OCI-LY3 (cell line): Measurements from ENCODE around the gene MAP3K5.

ENCODE experiments used
- H2AFZ ChIP-seq: fragments of 200-600, 300-600 bp; shearing (Covaris generic); 2 replicates; pipeline ENCODE4 v1.6.0; 2014; ENCODE audit warnings: antibody characterized with exemption, low read depth, low read length
- H3K27ac ChIP-seq: fragments of 200-600, 300-600 bp; sonication (generic); 2 replicates; pipeline ENCODE4 v1.5.1; 2014; ENCODE audit warnings: mild to moderate bottlenecking, low read length, moderate library complexity, mixed read lengths
- H3K27me3 ChIP-seq: fragments of 200-600, 300-600 bp; sonication (generic); 2 replicates; pipeline ENCODE4 v1.6.1; 2014; ENCODE audit warnings: low read depth, low read length, mixed read lengths
- H3K36me3 ChIP-seq: fragments of 200-600, 300-600 bp; sonication (generic); replicated peaks from 2 replicates; pipeline ENCODE3; 2014; ENCODE audit warnings: low read depth, low read length, mixed read lengths
- H3K4me1 ChIP-seq: fragments of 300-600, 200-600 bp; sonication (generic); 2 replicates; pipeline ENCODE4 v1.6.1; 2014; ENCODE audit warnings: low read length, mixed read lengths
- H3K4me2 ChIP-seq: fragments of 200-600, 300-600 bp; sonication (generic); 2 replicates; pipeline ENCODE4 v1.6.1; 2014; ENCODE audit warnings: low read length, mixed read lengths
- H3K4me3 ChIP-seq: fragments of 300-600, 200-600 bp; sonication (generic); 2 replicates; pipeline ENCODE4 v1.5.1; 2014; ENCODE audit warnings: antibody characterized with exemption, mild to moderate bottlenecking, low read length, moderate library complexity
- H3K79me2 ChIP-seq: fragments of 300-600, 200-600 bp; shearing (Covaris generic); 2 replicates; pipeline ENCODE4 v1.6.1; 2014; ENCODE audit warnings: mild to moderate bottlenecking, low read length, mixed read lengths
- H3K9ac ChIP-seq: fragments of 300-600, 200-600 bp; shearing (Covaris generic); 2 replicates; pipeline ENCODE4 v1.6.0; 2014; ENCODE audit warnings: mild to moderate bottlenecking, low read length, moderate library complexity
- H3K9me3 ChIP-seq: fragments of 200-600, 300-600 bp; shearing (Covaris generic); 2 replicates; pipeline ENCODE4 v1.6.1; 2014; ENCODE audit warnings: low read length, mixed read lengths; ENCODE audit not compliant: insufficient read depth
- H4K20me1 ChIP-seq: fragments of 200-600, 300-600 bp; sonication (generic); 2 replicates; pipeline ENCODE4 v1.6.1; 2016; ENCODE audit warnings: low read length, mixed read lengths; ENCODE audit not compliant: insufficient read depth
- CTCF ChIP-seq: fragments of 200-600, 300-600 bp; sonication (generic); IDR thresholded peaks from 2 replicates; pipeline ENCODE4 v1.5.1; 2014; ENCODE audit warnings: antibody characterized with exemption, low read length, low read depth
- EZH2phosphoT487 ChIP-seq: fragments of 200-600 bp; shearing (Covaris generic); IDR thresholded peaks from 2 replicates; pipeline ENCODE4 v1.6.1; 2018; ENCODE audit warnings: antibody characterized with exemption, mixed run types, low read depth

MAP3K5 gene

DNA sequence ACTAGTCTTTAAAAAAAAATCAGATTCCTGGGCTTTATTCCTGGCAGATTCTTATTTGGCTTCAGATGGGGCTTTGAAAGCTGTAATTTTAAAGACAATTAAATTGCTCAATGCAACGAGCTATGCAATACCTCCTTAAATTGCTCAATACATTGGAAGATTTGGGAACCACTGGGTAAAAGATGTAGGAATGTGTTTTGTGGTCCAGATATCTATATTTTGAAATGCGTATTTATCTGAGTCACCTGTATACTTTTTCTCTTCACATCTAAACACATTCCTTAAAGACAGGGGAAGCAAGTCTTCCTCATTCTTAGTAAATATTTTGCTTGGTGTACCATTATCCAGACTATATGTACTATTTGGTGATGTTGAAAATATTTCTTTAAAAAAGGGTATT lies 212.5 kb downstream of the MAP3K5 start:
- Histone ChIP-seq H3K4me1 (no peaks in the 10 kb centered on the region), H3K36me3 (no peaks in the 10 kb centered on the region), H2AFZ (no peak overlapping the region), H4K20me1 (no peaks in the 10 kb centered on the region), H3K27me3 (no peaks in the 10 kb centered on the region), H3K79me2 (no peaks in the 10 kb centered on the region), H3K4me2 (no peak overlapping the region), H3K27ac (no peak overlapping the region), H3K4me3 (no peak overlapping the region), H3K9ac (no peak overlapping the region), H3K9me3 (no peaks in the 10 kb centered on the region)
- TF ChIP-seq CTCF (no peak), EZH2phosphoT487 (no peak)

- H4K20me1 ChIP-seq: no peaks in the 10 kb centered on the region
- peaks cover under 1% of the 10 kb centered on the region; the same call in 1 of the 2 replicates for H3K9me3 ChIP-seq
- no peak overlapping the region for H3K27ac ChIP-seq
- H3K36me3 ChIP-seq: no peaks in the 10 kb centered on the region
- H3K4me2 ChIP-seq: no peak overlapping the region
- H3K27me3 ChIP-seq: no peaks in the 10 kb centered on the region
- no peaks in the 10 kb centered on the region for H3K79me2 ChIP-seq
- H3K4me1 ChIP-seq: no peaks in the 10 kb centered on the region
- no peak overlapping the region for H3K9ac ChIP-seq
- no peak for TF ChIP-seq CTCF
- TF ChIP-seq EZH2phosphoT487: no peak
- H3K4me3 ChIP-seq: no peak overlapping the region
- H2AFZ ChIP-seq: no peak overlapping the region
Observed at GRCh38 chr6:136576821-136577220, 215.5 kb downstream of the MAP3K5 start.

GRCh38 chr6:136571496-136571895 lies 220.8 kb downstream of the MAP3K5 start:
- peaks cover 5% of the 10 kb centered on the region; the same call in 1 of the 2 replicates for H3K9me3 ChIP-seq
- no peaks in the 10 kb centered on the region for H3K36me3 ChIP-seq
- H3K27me3 ChIP-seq: no peaks in the 10 kb centered on the region
- no peak overlapping the region for H3K9ac ChIP-seq
- no peaks in the 10 kb centered on the region for H4K20me1 ChIP-seq
- TF ChIP-seq EZH2phosphoT487 (no peak), CTCF (no peak)
- no peaks in the 10 kb centered on the region for H3K4me1 ChIP-seq
- H3K4me3 ChIP-seq: no peak overlapping the region
- H3K4me2 ChIP-seq: no peak overlapping the region
- H3K27ac ChIP-seq: no peak overlapping the region
- no peaks in the 10 kb centered on the region for H3K79me2 ChIP-seq
- no peak overlapping the region for H2AFZ ChIP-seq

- Histone ChIP-seq H4K20me1 (no peaks in the 10 kb centered on the region), H3K9me3 (peaks cover 5% of the 10 kb centered on the region; the same call in 1 of the 2 replicates), H3K27me3 (no peaks in the 10 kb centered on the region), H3K4me3 (no peak overlapping the region), H3K36me3 (no peaks in the 10 kb centered on the region), H3K4me1 (no peaks in the 10 kb centered on the region), H2AFZ (no peak overlapping the region), H3K9ac (no peak overlapping the region), H3K27ac (no peak overlapping the region), H3K4me2 (no peak overlapping the region), H3K79me2 (no peaks in the 10 kb centered on the region)
- TF ChIP-seq CTCF (no peak), EZH2phosphoT487 (no peak)
Observed at GRCh38 chr6:136571065-136571464, 221.2 kb downstream of the MAP3K5 start.
